Thymus (tissue), 11 donors: ENCODE results near the gene SMIM12. TPM values are rescaled to one million over a fixed set of nuclear protein-coding genes. Genes with fewer than 3 reads are reported as not detected.
"Not testable (repeated sequence)": the region's sequence is repeated elsewhere in the genome, so short reads cannot be mapped to it uniquely, and the experiment has no call there.

ENCODE experiments used
- DNase-seq, 9 donors: peaks; one replicate each; pipeline ENCODE4 v3.0.0-alpha.2; 2013; ENCODE audit warnings: low spot score in 9 of 9, low read depth in 6 of 9, missing footprints in 1 of 9
- H3K27ac ChIP-seq, 2 donors: one replicate each; pipeline ENCODE4 v1.5.1; 2013; ENCODE audit warnings: control low read depth in 1 of 2, low read depth in 1 of 2, low read length in 1 of 2, mild to moderate bottlenecking in 1 of 2, moderate library complexity in 1 of 2
- H3K27me3 ChIP-seq, 2 donors: one replicate each; pipeline ENCODE4 v1.5.1; 2013; ENCODE audit warnings: low read length in 1 of 2; ENCODE audit not compliant: control insufficient read depth in 2 of 2, insufficient read depth in 1 of 2
- H3K36me3 ChIP-seq, 2 donors: one replicate each; pipeline ENCODE4 v1.5.1; 2013; ENCODE audit warnings: low read length in 1 of 2, mild to moderate bottlenecking in 1 of 2, moderate library complexity in 1 of 2; ENCODE audit not compliant: control insufficient read depth in 2 of 2, insufficient read depth in 2 of 2
- H3K4me1 ChIP-seq, 2 donors: one replicate each; pipeline ENCODE4 v1.5.1; 2013; ENCODE audit warnings: low read length in 2 of 2; ENCODE audit not compliant: control insufficient read depth in 2 of 2, insufficient read depth in 2 of 2
- H3K4me3 ChIP-seq, 2 donors: one replicate each; pipeline ENCODE4 v1.5.1; 2013; ENCODE audit warnings: low read length in 2 of 2, control low read depth in 1 of 2, mild to moderate bottlenecking in 1 of 2
- H3K9me3 ChIP-seq, 2 donors: one replicate each; pipeline ENCODE4 v1.5.1; 2013; ENCODE audit warnings: low read length in 1 of 2, mild to moderate bottlenecking in 1 of 2; ENCODE audit not compliant: control insufficient read depth in 2 of 2, insufficient read depth in 1 of 2
- WGBS: extraction: QIAGEN DNeasy Blood & Tissue Kit; methylation state at CpG from one replicate; pipeline ENCODE4 v1.1.7; 2013; 5-methylcytosine and 5-hydroxymethylcytosine counted together
- polyA plus RNA-seq: library from polyadenylated mRNA; stranded (reverse); fragments of 200-250 nt; gene quantifications from one replicate; pipeline ENCODE4 v1.2.3, GENCODE V29; 2013
- total RNA-seq: library from RNA; stranded (reverse); fragments of 120-200 nt; gene quantifications from one replicate; pipeline ENCODE4 v1.2.4, GENCODE V29; 2013
- donor health status: healthy.

The SMIM12 gene
- total and polyA plus RNA-seq, 2 donors = 25.7 to 31.9 TPM

DNA sequence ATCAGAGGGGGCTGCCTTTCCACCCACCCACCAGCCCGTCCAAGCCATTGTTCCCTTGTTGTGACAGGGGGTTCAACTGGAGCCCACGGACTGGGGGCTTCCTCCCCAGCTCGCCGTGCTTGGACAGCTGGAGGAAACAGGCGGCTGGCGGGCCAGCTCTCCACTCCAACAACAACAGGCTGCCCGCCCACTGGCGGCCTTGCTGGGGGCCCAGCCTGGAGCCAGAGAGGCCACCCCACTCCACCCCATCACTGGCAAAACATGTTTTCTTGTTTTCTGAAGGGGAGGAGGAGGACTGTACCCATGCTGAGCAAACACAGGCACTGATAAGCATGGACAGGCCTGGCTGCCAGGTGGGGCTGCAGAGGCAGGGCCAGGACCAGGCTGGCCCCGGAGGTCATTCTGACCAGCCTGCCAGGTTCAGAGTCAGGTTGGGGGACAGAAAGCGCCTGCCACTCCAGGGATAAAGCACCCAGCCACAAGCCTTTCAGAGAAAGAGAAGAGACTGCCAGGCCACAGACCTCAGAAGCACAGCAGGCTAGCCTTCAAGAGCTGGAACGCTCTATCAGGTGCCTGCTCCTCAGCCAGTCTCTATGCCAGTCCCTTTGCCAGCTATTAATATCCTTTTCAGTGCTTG lies 34.0 kb downstream of the SMIM12 start:
- Histone ChIP-seq H3K4me1 (no peaks in the 10 kb centered on the region), H3K4me3 (no peak overlapping the region), H3K9me3 (no peaks in the 10 kb centered on the region), H3K27ac (no peak overlapping the region), H3K27me3 (no peaks in the 10 kb centered on the region), H3K36me3 (no peaks in the 10 kb centered on the region)
- 84% methylated on average over 11 of the region's 11 CpGs for WGBS
- no peak for DNase-seq

DNA sequence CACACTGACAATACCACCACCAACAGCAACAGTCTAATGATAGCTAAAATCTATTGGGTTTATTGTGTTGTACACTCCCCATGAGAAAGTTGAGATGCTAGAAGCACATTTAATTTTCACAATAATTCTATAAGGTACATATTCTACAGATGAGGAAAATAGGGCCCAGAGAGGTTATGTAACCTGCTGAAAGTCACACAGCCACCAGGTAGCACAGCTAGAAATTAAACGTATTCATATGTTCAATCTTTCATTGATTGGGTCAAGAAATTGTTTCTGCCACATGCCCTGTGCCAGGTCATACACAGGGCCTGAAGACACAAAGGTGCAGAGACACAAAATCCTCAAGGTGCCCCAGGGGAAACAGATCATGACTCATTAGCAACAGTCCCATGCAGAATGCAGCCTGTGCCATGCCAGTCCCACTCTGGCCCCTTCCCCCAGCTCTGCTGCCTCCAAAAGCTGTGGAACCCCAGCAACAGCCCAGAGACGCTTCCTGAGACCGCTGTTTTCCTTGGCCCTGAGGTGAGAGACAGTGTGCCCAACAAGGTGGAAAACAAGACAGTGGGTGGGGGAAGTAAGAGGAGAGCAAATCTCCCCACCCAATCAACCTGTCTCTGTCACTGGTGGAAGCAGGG lies 34.6 kb downstream of the SMIM12 start:
- Histone ChIP-seq H3K27me3 (no peaks in the 10 kb centered on the region), H3K9me3 (no peaks in the 10 kb centered on the region), H3K36me3 (no peaks in the 10 kb centered on the region), H3K4me1 (no peaks in the 10 kb centered on the region), H3K27ac (no peak overlapping the region), H3K4me3 (no peak overlapping the region)
- WGBS = 96% methylated on average over 3 of the region's 3 CpGs
- DNase-seq = no peak

DNA sequence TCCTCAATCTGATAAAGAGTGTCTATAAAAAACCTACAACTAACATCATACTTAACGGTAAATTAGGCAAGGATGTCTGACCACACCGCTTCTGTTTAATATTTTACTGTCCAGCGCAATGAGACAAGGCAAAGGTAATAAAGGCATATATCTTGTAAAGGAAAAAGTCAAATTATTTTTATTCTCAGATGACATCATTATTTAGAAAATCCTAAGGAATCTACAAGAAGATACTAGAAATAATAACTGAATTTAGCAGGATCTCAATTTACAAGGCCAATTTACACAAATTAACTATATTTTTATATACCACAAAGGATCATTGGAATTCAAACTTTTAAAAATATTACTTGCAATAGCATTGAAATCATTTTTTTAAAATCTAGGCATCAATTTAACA lies 37.3 kb downstream of the SMIM12 start:
- Histone ChIP-seq H3K4me1 (no peaks in the 10 kb centered on the region), H3K9me3 (no peaks in the 10 kb centered on the region), H3K27ac (no peak overlapping the region), H3K4me3 (no peak overlapping the region), H3K27me3 (no peaks in the 10 kb centered on the region), H3K36me3 (no peaks in the 10 kb centered on the region)
- DNase-seq = no peak
- WGBS = 80% methylated on average over 3 of the region's 3 CpGs

DNA sequence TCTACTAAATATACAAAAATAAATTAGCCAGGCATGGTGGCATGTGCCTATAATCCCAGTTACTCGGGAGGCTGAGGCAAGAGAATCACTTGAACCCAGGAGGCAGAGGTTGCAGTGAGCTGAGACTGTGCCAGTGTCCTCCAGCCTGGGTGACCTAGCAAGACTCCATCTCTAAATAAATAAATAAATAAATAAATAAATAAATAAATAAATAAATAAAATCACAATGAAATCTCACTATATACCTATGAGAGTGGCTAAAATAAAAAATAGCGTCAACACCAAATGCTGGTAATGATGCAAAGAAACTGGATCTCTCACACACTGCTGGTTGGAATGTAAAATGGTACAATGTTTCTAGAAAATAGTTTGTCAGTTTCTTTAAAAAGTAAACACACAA lies 40.7 kb downstream of the SMIM12 start:
- not testable (repeated sequence) for H3K4me3 ChIP-seq, H3K27me3 ChIP-seq, H3K27ac ChIP-seq, H3K9me3 ChIP-seq, H3K36me3 ChIP-seq, DNase-seq, H3K4me1 ChIP-seq
- 98% methylated on average over 2 of the region's 2 CpGs for WGBS

DNA sequence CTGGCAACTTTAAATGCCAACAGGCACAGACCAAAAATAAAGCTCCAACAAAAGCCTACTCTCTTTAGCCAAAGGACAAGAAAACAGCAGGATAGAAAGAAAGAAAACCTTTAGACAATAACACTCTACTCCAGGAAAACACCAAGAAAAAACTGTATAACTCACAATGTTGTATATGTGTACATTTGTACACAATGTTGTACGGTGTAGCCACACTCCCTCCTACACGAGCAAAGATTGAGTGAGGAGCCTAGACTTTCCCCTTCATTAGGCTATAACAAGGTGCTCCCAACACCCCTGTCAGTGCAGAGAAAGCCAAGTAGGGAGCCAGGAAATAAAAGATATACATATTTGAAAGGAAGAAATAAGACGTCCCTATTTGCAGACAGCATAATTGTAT lies 42.8 kb downstream of the SMIM12 start:
- WGBS = 93% methylated on average over 3 of the region's 3 CpGs
- no peaks in the 10 kb centered on the region for H3K36me3 ChIP-seq
- DNase-seq = no peak

DNA sequence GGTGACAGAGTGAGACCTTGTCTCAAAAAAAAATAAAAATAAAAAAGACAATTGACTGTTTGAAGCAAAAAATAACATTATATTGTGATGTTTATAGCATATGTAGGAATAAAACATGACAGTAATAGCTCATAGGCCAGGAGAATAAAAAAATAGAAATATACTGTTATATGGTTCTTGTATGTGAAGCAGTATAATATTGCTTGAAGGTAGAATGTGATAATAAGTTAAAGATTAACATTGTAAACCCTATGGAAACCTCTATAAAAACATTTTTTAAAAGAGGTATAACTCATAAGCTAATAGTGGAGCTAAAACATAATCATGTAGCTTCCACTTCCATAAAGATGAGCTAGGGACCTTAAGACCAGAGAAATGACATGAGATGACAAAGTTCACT lies 43.2 kb downstream of the SMIM12 start:
- H3K9me3 ChIP-seq = no peaks in the 10 kb centered on the region
- DNase-seq = no peak
- no peaks in the 10 kb centered on the region for H3K4me1 ChIP-seq
- H3K36me3 ChIP-seq = no peaks in the 10 kb centered on the region
- H3K27me3 ChIP-seq = no peaks in the 10 kb centered on the region
- H3K27ac ChIP-seq = no peak overlapping the region
- no peak overlapping the region for H3K4me3 ChIP-seq

More for the DNA sequence above, 42.8 kb downstream of the SMIM12 start:
- no peaks in the 10 kb centered on the region for H3K27me3 ChIP-seq
- H3K27ac ChIP-seq = no peak overlapping the region
- H3K9me3 ChIP-seq = no peaks in the 10 kb centered on the region
- no peaks in the 10 kb centered on the region for H3K4me1 ChIP-seq
- no peak overlapping the region for H3K4me3 ChIP-seq

DNA sequence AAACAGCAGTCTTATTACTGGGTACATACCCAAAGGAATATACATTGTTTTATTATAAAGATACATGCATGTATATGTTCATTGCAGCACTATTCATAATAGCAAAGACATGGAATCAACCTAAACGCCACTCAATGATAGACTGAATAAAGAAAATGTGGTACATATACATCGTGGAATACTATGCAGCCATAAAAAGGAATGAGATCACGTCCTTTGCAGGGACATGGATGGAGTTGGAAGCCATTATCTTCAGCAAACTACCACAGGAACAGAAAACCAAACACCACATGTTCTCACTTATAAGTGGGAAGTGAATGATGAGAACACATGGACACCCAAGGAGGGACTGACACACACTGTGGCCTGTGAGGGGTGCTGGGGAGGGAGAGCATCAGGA lies 48.8 kb downstream of the SMIM12 start:
- H3K9me3 ChIP-seq, DNase-seq, H3K4me3 ChIP-seq, H3K27me3 ChIP-seq, H3K4me1 ChIP-seq, H3K36me3 ChIP-seq, H3K27ac ChIP-seq: not testable (repeated sequence)
- WGBS = 99% methylated on average over 3 of the region's 3 CpGs

DNA sequence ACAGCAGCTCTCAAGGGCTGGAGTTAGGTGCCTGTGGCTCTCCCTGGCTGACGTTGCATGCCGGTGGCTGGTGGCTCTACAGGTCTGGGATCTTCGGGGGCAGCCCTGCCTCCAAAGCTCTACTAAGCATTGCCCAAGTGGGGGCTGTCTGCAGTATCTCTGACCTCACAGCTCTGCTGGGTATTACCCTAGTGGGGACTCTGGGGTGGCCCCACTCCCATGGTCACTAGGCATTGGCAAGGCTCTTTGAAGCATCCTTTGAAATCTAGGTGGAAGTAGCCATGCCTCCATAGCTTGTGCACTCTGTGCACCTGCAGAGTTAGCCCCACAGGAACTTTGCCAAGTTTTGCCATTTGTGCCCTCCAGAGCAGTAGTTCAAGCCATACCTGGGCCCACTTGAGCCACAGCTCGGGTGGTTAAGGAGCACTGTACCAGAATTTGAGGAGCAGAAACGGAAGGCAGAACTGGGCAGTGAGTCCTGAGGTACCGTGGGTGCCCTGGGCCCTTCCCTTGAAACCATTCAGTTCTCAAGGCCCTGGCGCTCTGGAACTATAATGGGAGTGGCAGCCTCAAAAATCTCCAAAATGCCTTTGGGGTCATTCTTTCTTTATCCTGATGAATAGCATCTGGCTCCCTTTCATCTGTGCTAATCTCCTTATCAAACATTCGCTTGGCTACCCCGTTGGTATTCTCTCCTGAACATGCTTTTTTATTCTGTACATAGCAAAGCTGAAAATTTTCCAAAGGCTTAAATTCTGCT lies 51.3 kb downstream of the SMIM12 start:
- Histone ChIP-seq H3K27ac (no peak overlapping the region), H3K4me1 (no peaks in the 10 kb centered on the region), H3K4me3 (no peak overlapping the region), H3K9me3 (no peaks in the 10 kb centered on the region), H3K27me3 (no peaks in the 10 kb centered on the region), H3K36me3 (no peaks in the 10 kb centered on the region)
- 97% methylated on average over 9 of the region's 9 CpGs for WGBS
- DNase-seq = no peak

DNA sequence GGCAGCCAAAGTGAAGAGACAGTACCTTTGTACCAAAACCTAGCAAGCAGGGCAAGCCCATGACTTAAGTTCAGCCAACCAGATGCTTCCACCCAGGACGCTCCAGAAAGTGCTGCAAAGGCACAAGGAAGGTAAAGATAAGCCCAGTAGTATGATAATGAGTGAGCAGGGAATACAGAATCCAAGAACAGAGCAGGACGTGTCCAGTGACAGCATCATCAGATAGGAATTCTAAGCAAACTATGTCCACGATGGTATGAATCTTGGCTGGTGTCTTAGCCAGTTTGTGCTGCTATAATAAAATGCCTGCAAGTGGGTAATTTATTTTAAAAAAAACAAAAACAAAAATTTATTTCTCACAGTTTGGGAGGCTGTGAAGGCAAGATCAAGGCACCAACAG lies 53.2 kb downstream of the SMIM12 start:
- H3K27me3 ChIP-seq = no peaks in the 10 kb centered on the region
- H3K27ac ChIP-seq = no peak overlapping the region
- H3K4me1 ChIP-seq = no peaks in the 10 kb centered on the region
- H3K36me3 ChIP-seq = no peaks in the 10 kb centered on the region
- WGBS = 93% methylated on average over 3 of the region's 3 CpGs
- no peak overlapping the region for H3K4me3 ChIP-seq
- DNase-seq = no peak
- H3K9me3 ChIP-seq = no peaks in the 10 kb centered on the region
